Activated CD4-positive, alpha-beta T cell treated with anti-CD3 and anti-CD28 coated beads, Interleukin-2, amount 10 ng/mL, durations not matched to agents 24 days and 14 days (primary cell): ENCODE measurements around the gene CFAP65. TPM values are rescaled to one million over a fixed set of nuclear protein-coding genes. Genes with fewer than 3 reads are reported as not detected.

Experiments
- total RNA-seq: library from RNA; stranded (reverse); gene quantifications from 2 replicates; pipeline ENCODE4 v1.2.3, GENCODE V29; 2022

CFAP65 gene
- total RNA-seq, 1 donor from 2014 or later = not detected

Other genes starting within 250 kb of the CFAP65 start
- gene PRKAG3, start 209.7 kb downstream of the CFAP65 start, total RNA-seq = not detected in 2 replicates
- gene WNT6, start 181.7 kb downstream of the CFAP65 start, total RNA-seq = not detected in 2 replicates
- 0.12 and 0.28 TPM in 2 replicates for gene WNT10A, start 160.7 kb downstream of the CFAP65 start, total RNA-seq
- not detected in 2 replicates for gene CDK5R2, start 81.8 kb downstream of the CFAP65 start, total RNA-seq
- not detected in 2 replicates for gene FEV, start 56.3 kb downstream of the CFAP65 start, total RNA-seq
- gene CRYBA2, start 48.1 kb downstream of the CFAP65 start, total RNA-seq = not detected in 2 replicates
- gene IHH, start 19.4 kb upstream of the CFAP65 start, total RNA-seq = not detected in 2 replicates
- gene NHEJ1, start 119.3 kb upstream of the CFAP65 start, total RNA-seq = 20.7 and 22.8 TPM in 2 replicates
- 1.8 and 2.3 TPM in 2 replicates for gene SLC23A3, start 128.5 kb upstream of the CFAP65 start, total RNA-seq
- gene CNPPD1, start 135.4 kb upstream of the CFAP65 start, total RNA-seq = 62.0 and 62.6 TPM in 2 replicates
- 54.1 and 57.4 TPM in 2 replicates for gene RETREG2, start 136.8 kb upstream of the CFAP65 start, total RNA-seq
- gene ZFAND2B, start 165.3 kb upstream of the CFAP65 start, total RNA-seq = 36.7 and 37.4 TPM in 2 replicates
- gene ABCB6, start 177.4 kb upstream of the CFAP65 start, total RNA-seq = 28.8 TPM in 2 replicates
- 61.6 and 67.2 TPM in 2 replicates for gene ATG9A, start 188.1 kb upstream of the CFAP65 start, total RNA-seq
- gene ANKZF1, start 188.3 kb upstream of the CFAP65 start, total RNA-seq = 144 and 149 TPM in 2 replicates
- 4.6 and 4.9 TPM in 2 replicates for gene GLB1L, start 203.9 kb upstream of the CFAP65 start, total RNA-seq
- gene STK16, start 204.0 kb upstream of the CFAP65 start, total RNA-seq = 29.1 and 31.7 TPM in 2 replicates
- not detected in 2 replicates for gene TUBA4B, start 211.7 kb upstream of the CFAP65 start, total RNA-seq
- gene TUBA4A, start 212.4 kb upstream of the CFAP65 start, total RNA-seq = 235 and 240 TPM in 2 replicates
- 49.7 and 52.4 TPM in 2 replicates for gene DNAJB2, start 237.8 kb upstream of the CFAP65 start, total RNA-seq